Measurements from ENCODE around the gene KIAA1586. TPM values are rescaled to one million over a fixed set of nuclear protein-coding genes. Genes with fewer than 3 reads are reported as not detected.

KIAA1586 gene
- total and polyA plus RNA-seq, 4 donors = 2.0 to 24.8 (median 6.3) TPM

- no peak for DNase-seq
- Histone ChIP-seq H3K4me1 (ENCODE audit: control insufficient read depth in 5 of 5, insufficient read depth in 5 of 5, low read length in 5 of 5) (peaks cover 0 to 4% (median 0%) of the 10 kb centered on the region in 5 donors), H3K9me3 (ENCODE audit: control insufficient read depth in 4 of 4, insufficient read depth in 3 of 4, low read length in 3 of 4) (no peaks in the 10 kb centered on the region), H3K27me3 (ENCODE audit: control insufficient read depth in 3 of 3, insufficient read depth in 3 of 3, low read length in 2 of 3) (no peaks in the 10 kb centered on the region), H3K27ac (ENCODE audit: low read depth in 1 of 2, low read length in 1 of 2) (no peak overlapping the region), H3K9ac (ENCODE audit: insufficient read depth in 1 of 2, low read length in 2 of 2) (no peak overlapping the region), H3K36me3 (ENCODE audit: control insufficient read depth in 4 of 4, insufficient read depth in 4 of 4, low read length in 4 of 4) (peaks cover 5 to 23% (median 8%) of the 10 kb centered on the region in 4 donors), H3K4me3 (no peak overlapping the region)
- TF ChIP-seq CTCF (IDR thresholded peaks at IDR 0.05; ENCODE audit: control extremely low read depth, extremely low read depth) = no peak
- ATAC-seq (ENCODE audit: insufficient read depth, low FRiP score) = no peak
- WGBS, 2 donors = 67 to 78% methylated on average over 1 of the region's 1 CpG
Observed at GRCh38 chr6:57064809-57065208, 18.3 kb downstream of the KIAA1586 start.

- Histone ChIP-seq H3K4me3 (no peak overlapping the region), H3K9me3 (ENCODE audit: control insufficient read depth in 4 of 4, insufficient read depth in 3 of 4, low read length in 3 of 4) (no peaks in the 10 kb centered on the region), H3K27me3 (ENCODE audit: control insufficient read depth in 3 of 3, insufficient read depth in 3 of 3, low read length in 2 of 3) (no peaks in the 10 kb centered on the region), H3K36me3 (ENCODE audit: control insufficient read depth in 4 of 4, insufficient read depth in 4 of 4, low read length in 4 of 4) (peaks cover 1 to 18% (median 4%) of the 10 kb centered on the region in 4 donors), H3K4me1 (ENCODE audit: control insufficient read depth in 5 of 5, insufficient read depth in 5 of 5, low read length in 5 of 5) (peaks cover 0 to 4% (median 0%) of the 10 kb centered on the region in 5 donors), H3K27ac (ENCODE audit: low read depth in 1 of 2, low read length in 1 of 2) (no peak overlapping the region), H3K9ac (ENCODE audit: insufficient read depth in 1 of 2, low read length in 2 of 2) (no peak overlapping the region)
- WGBS, 2 donors = 89 to 90% methylated on average over 1 of the region's 1 CpG
- no peak for DNase-seq
- no peak for ATAC-seq (ENCODE audit: insufficient read depth, low FRiP score)
- TF ChIP-seq CTCF (IDR thresholded peaks at IDR 0.05; ENCODE audit: control extremely low read depth, extremely low read depth) = no peak
Observed at GRCh38 chr6:57068061-57068460, 21.6 kb downstream of the KIAA1586 start.

GRCh38 chr6:57069228-57069627 is 22.7 kb downstream of the KIAA1586 start:
- H3K36me3 ChIP-seq (ENCODE audit: control insufficient read depth in 4 of 4, insufficient read depth in 4 of 4, low read length in 4 of 4) = peaks cover 0 to 15% (median 5%) of the 10 kb centered on the region in 4 donors
- no peaks in the 10 kb centered on the region for H3K27me3 ChIP-seq (ENCODE audit: control insufficient read depth in 3 of 3, insufficient read depth in 3 of 3, low read length in 2 of 3)
- no peaks in the 10 kb centered on the region for H3K9me3 ChIP-seq (ENCODE audit: control insufficient read depth in 4 of 4, insufficient read depth in 3 of 4, low read length in 3 of 4)
- H3K27ac ChIP-seq (ENCODE audit: low read depth in 1 of 2, low read length in 1 of 2) = no peak overlapping the region
- WGBS, 2 donors = 92 to 94% methylated on average over 4 of the region's 4 CpGs
- no peak overlapping the region for H3K4me3 ChIP-seq
- H3K4me1 ChIP-seq (ENCODE audit: control insufficient read depth in 5 of 5, insufficient read depth in 5 of 5, low read length in 5 of 5) = peaks cover 0 to 4% (median 0%) of the 10 kb centered on the region in 5 donors
- H3K9ac ChIP-seq (ENCODE audit: insufficient read depth in 1 of 2, low read length in 2 of 2) = no peak overlapping the region
- no peak for TF ChIP-seq CTCF (IDR thresholded peaks at IDR 0.05; ENCODE audit: control extremely low read depth, extremely low read depth)
- DNase-seq = no peak
- ATAC-seq (ENCODE audit: insufficient read depth, low FRiP score) = no peak

- TF ChIP-seq CTCF (IDR thresholded peaks at IDR 0.05; ENCODE audit: control extremely low read depth, extremely low read depth) = no peak
- no peak for DNase-seq
- Histone ChIP-seq H3K36me3 (ENCODE audit: control insufficient read depth in 4 of 4, insufficient read depth in 4 of 4, low read length in 4 of 4) (peaks cover 0 to 11% (median 5%) of the 10 kb centered on the region in 4 donors), H3K27ac (ENCODE audit: low read depth in 1 of 2, low read length in 1 of 2) (no peak overlapping the region), H3K9me3 (ENCODE audit: control insufficient read depth in 4 of 4, insufficient read depth in 3 of 4, low read length in 3 of 4) (no peaks in the 10 kb centered on the region), H3K9ac (ENCODE audit: insufficient read depth in 1 of 2, low read length in 2 of 2) (no peak overlapping the region), H3K4me1 (ENCODE audit: control insufficient read depth in 5 of 5, insufficient read depth in 5 of 5, low read length in 5 of 5) (peaks cover 0 to 4% (median 0%) of the 10 kb centered on the region in 5 donors), H3K27me3 (ENCODE audit: control insufficient read depth in 3 of 3, insufficient read depth in 3 of 3, low read length in 2 of 3) (no peaks in the 10 kb centered on the region), H3K4me3 (no peak overlapping the region)
- ATAC-seq (ENCODE audit: insufficient read depth, low FRiP score) = no peak
- WGBS, 2 donors = 89 to 92% methylated on average over 9 of the region's 9 CpGs
Observed at GRCh38 chr6:57069920-57070331, 23.4 kb downstream of the KIAA1586 start.

All from lung (tissue), 12 donors.